IMR-90 (cell line): ENCODE results near the gene THADA.

ENCODE experiments used
- CTCF ChIP-seq: conservative IDR thresholded peaks from 2 replicates; pipeline ENCODE4 v1.5.1; 2012; ENCODE audit warnings: mild to moderate bottlenecking, low read depth, low read length, improper control_type of control experiment
- RFX5 ChIP-seq: IDR thresholded peaks from 2 replicates; pipeline ENCODE4 v1.8.0; 2012; ENCODE audit warnings: low read depth, mild to moderate bottlenecking, low read length, moderate library complexity

DNA sequence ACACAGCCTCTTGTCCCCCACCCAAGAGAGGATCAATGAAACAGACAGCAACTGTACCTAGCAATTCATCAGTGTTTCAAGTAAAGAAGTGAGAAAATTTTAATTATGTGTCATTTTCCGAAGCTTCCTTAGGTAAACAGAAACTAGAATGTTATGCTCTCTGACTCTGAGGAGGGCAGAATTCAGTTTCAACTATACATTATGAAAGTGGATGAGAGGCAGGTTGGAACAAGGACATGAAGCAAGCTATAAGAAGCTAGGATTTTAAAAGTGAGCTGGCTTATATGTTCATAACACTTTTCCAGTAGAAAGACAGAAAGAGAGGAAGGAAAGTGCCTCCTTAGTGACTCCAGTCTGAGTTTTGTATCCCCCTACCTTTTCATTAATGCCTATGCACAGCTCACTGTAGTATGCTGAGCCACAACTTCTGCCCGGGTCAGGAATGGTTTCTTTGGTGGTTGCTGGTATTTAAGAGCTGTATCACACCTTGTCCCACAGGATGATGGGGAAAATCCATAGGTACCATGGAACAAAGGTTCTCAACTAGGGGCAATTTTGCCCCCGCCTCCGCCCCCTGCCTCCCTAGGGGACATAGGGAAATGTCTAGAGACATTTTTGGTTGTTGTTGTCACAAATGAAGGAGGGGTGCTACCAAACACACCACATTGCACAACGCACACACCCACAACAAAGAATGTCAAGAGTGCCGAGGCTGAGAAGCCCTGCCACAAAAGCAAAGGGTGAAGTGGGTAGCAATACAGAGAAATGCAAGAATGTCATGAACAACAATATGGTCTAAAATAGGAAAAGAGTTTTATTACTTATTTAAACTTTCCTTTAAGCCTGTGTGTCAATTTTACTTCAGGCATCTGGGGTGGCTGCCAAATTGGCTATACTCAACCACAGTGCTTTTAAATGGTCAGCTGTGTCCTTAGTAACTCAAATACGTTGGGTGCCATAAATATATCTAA lies 208.5 kb downstream of the THADA start:
- TF ChIP-seq RFX5 (no peak), CTCF (no peak)
